Lower lobe of right lung (tissue), 2 donors: Measurements from ENCODE around the gene PCBP3. TPM values are rescaled to one million over a fixed set of nuclear protein-coding genes. Genes with fewer than 3 reads are reported as not detected.

ENCODE experiments used
- ATAC-seq, 2 donors: fragments of 200-7000 bp; cut with Tn5 transposase; one replicate each; pipeline ENCODE4 v1.9.1; 2020 to 2022; ENCODE audit warnings: mild to moderate bottlenecking in 2 of 2, moderate library complexity in 2 of 2
- DNase-seq: peaks from one replicate; pipeline ENCODE4 v3.0.0-alpha.2; 2020
- H3K27ac ChIP-seq: fragments of 200-600 bp; one replicate; pipeline ENCODE4 v1.8.0; 2022
- H3K27me3 ChIP-seq: fragments of 200-600 bp; one replicate; pipeline ENCODE4 v1.8.0; 2022; ENCODE audit warnings: low read depth
- H3K36me3 ChIP-seq: fragments of 200-600 bp; one replicate; pipeline ENCODE4 v1.8.0; 2022; ENCODE audit warnings: mild to moderate bottlenecking
- H3K4me1 ChIP-seq: fragments of 200-600 bp; one replicate; pipeline ENCODE4 v1.8.0; 2022
- H3K4me3 ChIP-seq: fragments of 200-600 bp; one replicate; pipeline ENCODE4 v1.8.0; 2022; ENCODE audit warnings: mild to moderate bottlenecking
- H3K9me3 ChIP-seq: fragments of 200-600 bp; one replicate; pipeline ENCODE4 v1.8.0; 2022
- CTCF ChIP-seq: fragments of 200-600 bp; IDR thresholded peaks from one replicate; pipeline ENCODE4 v1.8.0; 2022; ENCODE audit warnings: antibody characterized with exemption, mild to moderate bottlenecking
- intact Hi-C: fragments of 100-400 bp; cut with DNase I; formaldehyde crosslinking; loops from one replicate; pipeline ENCODE4 v1.11.0; 2022
- total RNA-seq: library from RNA; stranded (reverse); fragmentation: NEBNext Ultra II Directional; extraction: Animal tissue kit (Norgen Biotek cat#: 25700); gene quantifications from one replicate; pipeline ENCODE4 v1.2.1, GENCODE V29; 2021
- donor health status: DM: no; HTN: yes; CAD: no; lungs with severe emphysema.

Gene PCBP3
- total RNA-seq, 1 donor from 2014 or later, result 4.5 TPM

GRCh38 chr21:45860493-45861155 lies 217.1 kb downstream of the PCBP3 start:
- no peak for TF ChIP-seq CTCF
- H3K36me3 ChIP-seq, result no peaks in the 10 kb centered on the region
- ATAC-seq (peak in 1 of 2 donors; percentile 10), DNase-seq (no peak)
- no peaks in the 10 kb centered on the region for H3K9me3 ChIP-seq
- intact Hi-C loops, result no loop called here
- H3K4me1 ChIP-seq, result no peaks in the 10 kb centered on the region
- H3K27ac ChIP-seq, result no peak overlapping the region
- no peak overlapping the region for H3K4me3 ChIP-seq
- H3K27me3 ChIP-seq, result no peaks in the 10 kb centered on the region

- no peak for DNase-seq
- H3K27ac ChIP-seq, result no peak overlapping the region
- no peaks in the 10 kb centered on the region for H3K27me3 ChIP-seq
- no peaks in the 10 kb centered on the region for H3K36me3 ChIP-seq
- ATAC-seq, result no peak
- H3K4me1 ChIP-seq, result no peaks in the 10 kb centered on the region
- no peak for TF ChIP-seq CTCF
- no peak overlapping the region for H3K4me3 ChIP-seq
- intact Hi-C loops, result no loop called here
- H3K9me3 ChIP-seq, result no peaks in the 10 kb centered on the region
These were observed 217.8 kb downstream of the PCBP3 start for GRCh38 chr21:45861156-45861870.

GRCh38 chr21:45862543-45863207 lies 219.2 kb downstream of the PCBP3 start:
- no peaks in the 10 kb centered on the region for H3K9me3 ChIP-seq
- TF ChIP-seq CTCF, result no peak
- no peak for ATAC-seq
- intact Hi-C loops, result no loop called here
- no peaks in the 10 kb centered on the region for H3K4me1 ChIP-seq
- H3K36me3 ChIP-seq, result no peaks in the 10 kb centered on the region
- no peak overlapping the region for H3K4me3 ChIP-seq
- no peaks in the 10 kb centered on the region for H3K27me3 ChIP-seq
- DNase-seq, result no peak
- no peak overlapping the region for H3K27ac ChIP-seq

- DNase-seq (peak; percentile 26), ATAC-seq (no peak)
- no peaks in the 10 kb centered on the region for H3K4me1 ChIP-seq
- intact Hi-C loops, result no loop called here
- H3K27me3 ChIP-seq, result no peaks in the 10 kb centered on the region
- no peak for TF ChIP-seq CTCF
- H3K9me3 ChIP-seq, result no peaks in the 10 kb centered on the region
- H3K36me3 ChIP-seq, result no peaks in the 10 kb centered on the region
- H3K4me3 ChIP-seq, result no peak overlapping the region
- H3K27ac ChIP-seq, result no peak overlapping the region
These were observed 219.7 kb downstream of the PCBP3 start for GRCh38 chr21:45863267-45863666.

GRCh38 chr21:45863751-45864150 lies 220.2 kb downstream of the PCBP3 start:
- Histone ChIP-seq H3K9me3 (no peaks in the 10 kb centered on the region), H3K4me3 (no peak overlapping the region), H3K4me1 (no peaks in the 10 kb centered on the region), H3K27me3 (no peaks in the 10 kb centered on the region), H3K36me3 (no peaks in the 10 kb centered on the region), H3K27ac (no peak overlapping the region)
- intact Hi-C loops, result no loop called here
- ATAC-seq (no peak), DNase-seq (no peak)
- TF ChIP-seq CTCF, result no peak
